ENCODE results near the gene MYL12B.

The MYL12B gene

GRCh38 chr18:3247240-3248061, 14.5 kb upstream of the MYL12B start, which contains the start of gene MYL12A:
Gene MYL12A, plus strand, starts transcription at chr18:3247801. Its CDS starts 5,447 bp downstream, at chr18:3253248.
- no peak for TF ChIP-seq CTCF (IDR thresholded peaks at IDR 0.05; ENCODE audit: borderline replicate concordance, insufficient read depth, low read depth, low read length)

GRCh38 chr18:3248062-3248657, 13.8 kb upstream of the MYL12B start:
- TF ChIP-seq CTCF (IDR thresholded peaks at IDR 0.05; ENCODE audit: borderline replicate concordance, insufficient read depth, low read depth, low read length) = no peak
- peak overlapping the region; percentile 93 for H3K4me3 ChIP-seq (ENCODE audit: low read depth, low read length)

More at GRCh38 chr18:3247240-3248061, 14.5 kb upstream of the MYL12B start, which contains the start of gene MYL12A:
- peak within 1 kb of the TSS; percentile 93 for H3K4me3 ChIP-seq (ENCODE audit: low read depth, low read length)

- H3K4me3 ChIP-seq (ENCODE audit: low read depth, low read length) = peak overlapping the region; percentile 93
- no peak for TF ChIP-seq CTCF (IDR thresholded peaks at IDR 0.05; ENCODE audit: borderline replicate concordance, insufficient read depth, low read depth, low read length)
Observed at GRCh38 chr18:3248658-3249359, 13.1 kb upstream of the MYL12B start.

- no peak overlapping the region for H3K4me3 ChIP-seq (ENCODE audit: low read depth, low read length)
Observed at GRCh38 chr18:3250237-3251107, 11.5 kb upstream of the MYL12B start.

GRCh38 chr18:3251249-3251962, 10.5 kb upstream of the MYL12B start:
- TF ChIP-seq CTCF (IDR thresholded peaks at IDR 0.05; ENCODE audit: borderline replicate concordance, insufficient read depth, low read depth, low read length) = no peak
- H3K4me3 ChIP-seq (ENCODE audit: low read depth, low read length) = no peak overlapping the region

More at GRCh38 chr18:3250237-3251107, 11.5 kb upstream of the MYL12B start:
- TF ChIP-seq CTCF (IDR thresholded peaks at IDR 0.05; ENCODE audit: borderline replicate concordance, insufficient read depth, low read depth, low read length) = no peak

- no peak overlapping the region for H3K4me3 ChIP-seq (ENCODE audit: low read depth, low read length)
- TF ChIP-seq CTCF (IDR thresholded peaks at IDR 0.05; ENCODE audit: borderline replicate concordance, insufficient read depth, low read depth, low read length) = no peak
Observed at GRCh38 chr18:3251963-3252277, 10.0 kb upstream of the MYL12B start.

All from GM12875 (cell line).